Left lobe of liver (tissue), 2 donors: ENCODE results near the gene TCF4. TPM values are rescaled to one million over a fixed set of nuclear protein-coding genes. Genes with fewer than 3 reads are reported as not detected.
A peak's percentile ranks its signal among the peaks of the same experiment; 100 is the strongest.

Experiments used
- ATAC-seq: fragments of 200-7000 bp; cut with Tn5 transposase; one replicate; pipeline ENCODE4 v1.9.1; 2020; ENCODE audit warnings: mild to moderate bottlenecking, moderate library complexity
- DNase-seq: peaks from one replicate; pipeline ENCODE4 v3.0.0-alpha.2; 2020; ENCODE audit warnings: low spot score
- total RNA-seq: library from RNA; stranded (reverse); gene quantifications from one replicate; pipeline ENCODE4 v1.2.1, GENCODE V29; 2021
- donor health status: DM: no; HTN: no; CAD: no; lungs with moderate emphysema.
- donor health status: DM: no; HTN: yes; CAD: no.

Gene TCF4
- total RNA-seq, 1 donor from 2014 or later, result 8.7 TPM

DNA sequence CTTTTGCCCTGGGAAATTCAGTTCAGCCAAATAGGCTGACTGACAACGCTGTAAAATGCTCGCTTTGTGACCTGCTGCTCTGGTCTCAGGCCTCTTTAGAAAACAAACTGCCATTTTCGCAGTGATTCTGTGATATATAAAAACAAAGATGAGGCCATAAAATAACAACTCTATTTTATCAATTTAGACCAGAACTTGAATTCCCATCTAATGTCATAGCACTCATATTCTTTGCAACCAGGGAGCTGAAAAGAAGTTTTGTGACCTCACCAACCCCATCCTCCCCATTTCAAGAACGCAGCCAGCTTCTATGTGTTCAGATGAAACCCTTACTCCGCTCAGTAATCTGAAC is 40.3 kb downstream of the TCF4 start:
- ATAC-seq (no peak), DNase-seq (no peak)

DNA sequence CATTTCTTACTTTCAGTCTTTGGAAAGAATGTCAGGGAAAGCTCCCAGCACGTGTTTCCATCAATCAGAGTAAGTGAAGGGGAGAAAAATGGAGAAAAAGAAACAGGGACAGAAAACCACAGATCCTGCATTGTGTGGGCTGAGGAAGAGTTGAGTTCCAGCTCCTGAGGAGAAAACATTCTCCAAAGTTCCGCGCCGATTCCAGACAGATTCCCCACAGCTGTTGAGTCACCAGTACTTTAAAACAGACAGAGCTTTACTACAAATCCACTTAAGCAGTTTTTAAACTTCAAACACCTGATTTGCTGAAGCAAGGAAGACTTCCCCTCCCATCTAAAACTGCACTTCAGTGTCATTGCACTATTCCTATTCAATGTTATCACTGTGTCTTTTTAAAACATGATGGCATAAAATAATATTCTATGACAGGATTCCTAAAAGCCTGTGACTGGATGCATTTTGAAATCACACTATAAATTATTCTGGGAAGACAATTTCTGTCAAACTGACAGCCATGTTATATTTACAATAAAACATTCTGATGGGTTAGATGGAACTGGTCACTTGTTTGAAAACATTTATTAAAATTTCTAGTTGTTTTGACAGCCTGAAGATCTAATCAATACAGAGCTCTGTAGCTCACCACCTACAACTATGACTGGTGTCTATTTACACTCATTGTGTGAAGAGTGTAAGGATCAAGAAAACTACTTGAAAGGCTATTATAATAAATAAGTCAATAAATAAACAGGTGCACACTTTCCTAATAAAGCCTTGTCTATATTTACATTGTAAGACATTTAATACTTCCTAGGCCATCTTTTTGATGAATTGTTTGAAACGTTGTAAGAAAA is 40.9 kb downstream of the TCF4 start:
- DNase-seq (no peak), ATAC-seq (no peak)

DNA sequence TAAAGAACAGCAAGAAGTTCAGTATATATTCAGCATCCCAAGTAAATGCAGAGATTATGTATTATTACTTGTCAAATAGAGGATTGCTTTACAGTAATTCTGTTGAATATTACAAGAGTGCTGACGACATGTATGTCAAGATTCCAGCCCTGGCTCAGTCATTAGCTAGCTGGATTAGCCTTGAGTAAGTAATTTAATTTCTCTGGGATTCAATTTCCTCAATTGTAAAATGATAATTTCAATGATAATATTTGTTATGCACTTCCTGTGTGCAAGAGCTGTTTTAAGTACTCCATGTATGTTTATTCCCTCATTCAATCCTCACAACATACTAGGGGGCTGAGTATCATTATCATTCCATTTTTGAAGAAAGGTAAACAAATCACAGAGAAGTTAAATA is 44.0 kb downstream of the TCF4 start:
- ATAC-seq, result no peak
- DNase-seq, result no peak

GRCh38 chr18:55543130-55543704 is 44.8 kb downstream of the TCF4 start:
- no peak for ATAC-seq
- no peak for DNase-seq

GRCh38 chr18:55541571-55541970 is 46.4 kb downstream of the TCF4 start:
- no peak for ATAC-seq
- no peak for DNase-seq

GRCh38 chr18:55539240-55539639 is 48.8 kb downstream of the TCF4 start:
- no peak for DNase-seq
- ATAC-seq, result no peak

DNA sequence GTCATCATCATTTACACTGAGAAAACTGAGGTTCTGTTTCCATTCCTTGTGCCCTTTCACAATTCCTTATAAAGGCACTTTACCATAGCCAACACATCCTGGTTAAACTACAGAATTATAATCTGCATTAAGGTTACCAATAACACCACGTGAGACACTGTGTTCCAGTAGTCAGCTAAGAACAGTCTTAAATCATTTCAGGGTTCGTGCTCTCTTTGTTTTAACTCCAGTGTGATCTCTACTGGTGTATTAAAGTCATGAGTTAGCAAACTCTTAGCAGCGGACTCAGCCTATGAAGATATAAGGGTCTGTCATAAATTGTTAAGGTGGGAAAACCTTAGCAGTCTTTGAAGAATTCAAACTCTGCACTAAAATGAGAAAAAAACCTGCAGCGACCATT is 53.0 kb downstream of the TCF4 start:
- no peak for ATAC-seq
- DNase-seq, result no peak

GRCh38 chr18:55534547-55534946 is 53.4 kb downstream of the TCF4 start:
- ATAC-seq (no peak), DNase-seq (no peak)

DNA sequence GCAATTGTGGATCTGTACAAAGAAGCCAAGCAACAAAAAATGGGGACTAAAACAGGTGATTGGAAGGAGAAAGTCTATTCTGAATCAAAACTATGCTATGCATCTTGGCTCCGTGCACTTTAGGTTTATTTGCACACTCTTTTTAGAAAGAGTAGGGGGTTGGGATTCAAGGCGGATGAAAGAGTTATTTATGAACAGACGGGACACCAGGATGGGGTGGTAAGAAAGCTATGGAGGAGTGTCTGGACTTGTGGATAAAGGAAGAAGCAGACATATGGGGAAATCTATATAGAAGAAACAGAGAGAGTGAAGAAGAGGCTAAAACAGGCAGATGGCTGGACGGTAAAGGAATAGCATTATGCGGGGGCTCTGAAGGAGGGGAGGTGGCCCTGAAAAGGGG is 57.8 kb downstream of the TCF4 start:
- no peak for DNase-seq
- no peak for ATAC-seq

- no peak for DNase-seq
- ATAC-seq, result no peak
These were observed 58.4 kb downstream of the TCF4 start for GRCh38 chr18:55529581-55529980.

DNA sequence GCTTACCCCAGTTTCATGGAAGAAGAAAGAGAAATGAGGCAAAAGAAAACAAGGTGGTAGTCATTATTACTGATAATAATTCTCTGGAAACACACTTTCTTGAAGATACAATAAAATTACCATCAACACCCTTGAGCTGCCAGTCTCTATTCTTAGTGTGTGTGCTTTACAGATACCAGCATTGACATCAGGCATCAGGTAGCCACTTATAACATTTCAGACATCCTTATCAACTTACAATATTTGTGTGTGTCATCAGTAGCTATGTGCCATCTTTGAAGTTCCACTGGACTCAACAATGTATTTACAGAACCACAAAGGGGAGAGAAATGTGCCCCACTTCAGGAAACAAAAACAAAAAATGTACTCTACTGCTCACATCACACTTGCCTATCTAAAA is 62.1 kb downstream of the TCF4 start:
- ATAC-seq, result no peak
- DNase-seq, result no peak

DNA sequence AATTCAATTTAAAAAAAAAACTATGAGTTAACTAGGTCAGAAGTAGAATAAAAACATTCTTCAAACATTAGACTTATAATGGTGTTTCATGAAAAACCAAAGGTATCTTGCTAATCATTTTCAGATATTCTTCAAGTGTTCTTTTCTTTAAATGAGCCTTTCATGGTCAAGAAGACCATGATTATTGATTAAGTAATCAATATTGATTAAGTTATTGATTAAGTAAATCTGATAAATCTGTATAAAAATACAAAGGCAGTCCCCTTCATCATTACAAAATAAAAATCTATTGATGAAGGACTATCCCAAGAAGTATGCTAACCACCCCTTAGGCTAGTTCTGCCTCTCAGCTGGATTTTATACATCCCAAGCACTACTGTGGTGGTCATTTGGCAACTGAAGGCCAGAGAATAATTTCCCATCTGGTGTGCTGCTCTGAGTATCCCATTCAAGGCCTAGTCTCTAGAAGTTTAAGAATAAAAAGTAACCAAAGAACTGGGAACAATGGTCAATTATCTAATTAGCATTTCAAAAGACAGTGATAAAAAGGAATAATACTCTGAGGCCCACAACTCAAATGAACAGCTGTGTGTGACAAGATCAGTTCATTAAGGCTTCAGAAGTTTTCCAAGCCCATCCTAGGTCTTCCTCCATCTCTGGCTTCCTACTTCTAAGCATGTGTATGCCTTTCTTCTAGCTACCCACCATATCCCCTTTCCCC is 63.5 kb downstream of the TCF4 start:
- no peak for ATAC-seq

GRCh38 chr18:55523001-55523400 is 65.0 kb downstream of the TCF4 start:
- ATAC-seq, result no peak

More for the DNA sequence above, 63.5 kb downstream of the TCF4 start:
- DNase-seq, result no peak

DNA sequence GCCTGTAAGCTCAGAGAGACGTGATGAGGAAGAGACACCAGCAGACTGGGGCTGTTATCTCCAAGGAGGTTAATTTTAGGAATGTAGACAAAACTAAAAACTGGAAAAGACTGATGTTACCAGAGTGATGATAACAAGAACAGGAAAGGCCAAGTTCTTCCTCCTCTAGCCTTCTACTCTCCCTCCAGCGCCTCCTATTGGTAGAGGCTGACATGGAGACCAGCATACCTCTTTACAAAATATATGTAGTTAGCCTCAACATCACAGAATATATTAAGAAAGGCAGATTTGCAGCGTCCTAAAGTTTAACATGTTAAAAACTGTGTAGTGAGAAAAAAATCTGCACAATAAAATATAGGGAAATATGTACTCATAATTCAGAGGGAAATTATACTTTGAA is 66.0 kb downstream of the TCF4 start:
- DNase-seq, result no peak
- ATAC-seq, result no peak

More at GRCh38 chr18:55523001-55523400, 65.0 kb downstream of the TCF4 start:
- DNase-seq, result no peak

DNA sequence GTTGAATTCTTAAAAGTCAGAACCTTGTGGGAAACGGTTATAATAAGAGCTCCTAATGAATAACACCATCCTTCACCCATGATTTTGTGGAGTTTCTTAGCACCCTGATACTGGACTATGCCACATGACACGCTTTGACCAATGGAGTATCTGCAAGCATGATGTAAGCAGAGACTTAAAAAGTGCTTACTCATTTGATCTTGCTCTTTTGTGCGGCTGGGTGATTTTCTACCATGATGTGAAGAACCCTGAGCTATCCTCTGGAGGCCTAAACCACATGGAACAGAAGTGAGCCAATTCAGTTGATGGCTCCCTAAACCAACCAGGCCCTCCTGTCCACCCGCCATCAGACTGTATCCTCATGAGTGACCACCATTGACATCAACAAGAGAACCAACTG is 70.9 kb downstream of the TCF4 start:
- DNase-seq (no peak), ATAC-seq (no peak)

- ATAC-seq (no peak), DNase-seq (no peak)
These were observed 71.9 kb downstream of the TCF4 start for GRCh38 chr18:55515941-55516710.

DNA sequence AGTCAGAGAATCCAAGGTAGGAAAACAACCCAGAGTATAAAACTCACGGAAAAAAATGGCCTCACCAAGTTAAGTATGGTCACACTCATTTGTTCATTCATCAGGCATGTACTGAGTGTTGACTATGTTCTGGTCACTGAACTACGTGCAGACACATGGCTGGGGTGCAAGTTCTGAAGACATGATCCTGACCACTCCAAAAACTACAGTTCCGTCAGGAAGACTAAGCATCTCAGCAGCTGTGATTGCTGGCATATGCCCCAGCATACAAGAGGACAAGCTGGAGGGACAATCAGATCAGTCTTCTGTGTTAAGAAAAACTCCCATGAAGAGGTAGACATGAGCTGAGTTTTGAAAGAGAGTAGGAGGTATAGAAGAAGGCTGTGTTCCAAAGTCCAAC is 72.8 kb downstream of the TCF4 start:
- no peak for ATAC-seq

GRCh38 chr18:55513161-55513560 is 74.8 kb downstream of the TCF4 start:
- DNase-seq (no peak), ATAC-seq (no peak)

More for the DNA sequence above, 72.8 kb downstream of the TCF4 start:
- DNase-seq, result no peak

DNA sequence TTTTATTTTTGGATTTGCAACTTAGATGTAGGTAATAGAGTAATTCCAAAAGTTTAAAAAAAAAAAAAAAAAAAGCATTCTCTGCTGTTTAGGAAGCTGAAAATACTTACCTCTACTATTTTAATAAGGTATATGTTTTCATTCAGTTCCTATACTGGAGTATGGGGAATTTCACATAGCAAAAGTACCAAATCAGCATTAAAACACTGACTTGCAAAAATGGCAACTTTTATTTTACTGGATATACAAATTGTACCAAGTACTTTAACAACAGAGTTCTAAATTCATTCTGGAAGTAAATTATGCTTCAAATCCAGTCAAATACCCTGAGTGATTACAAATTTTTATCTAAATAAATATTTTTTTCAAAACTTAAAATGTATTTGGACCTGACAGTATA is 76.7 kb downstream of the TCF4 start:
- DNase-seq, result no peak
- ATAC-seq, result no peak

DNA sequence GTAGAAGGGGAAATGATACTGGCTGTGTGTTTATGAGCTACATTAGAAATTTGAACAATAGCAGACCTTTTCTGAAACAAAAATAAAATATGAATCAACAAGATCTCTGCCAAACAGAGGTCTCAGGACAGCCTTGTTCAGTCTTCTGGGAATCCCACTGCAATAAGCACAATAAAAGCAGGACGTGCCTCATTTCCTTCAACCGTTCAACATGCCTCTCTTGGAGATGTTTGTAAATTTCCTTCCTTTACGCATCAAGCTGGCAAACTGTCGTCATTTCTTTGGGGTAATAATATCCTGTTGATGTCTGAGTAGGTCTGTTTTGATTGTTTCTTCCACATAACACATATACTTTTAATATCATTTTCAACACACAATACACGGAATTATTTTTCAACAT is 77.2 kb downstream of the TCF4 start:
- ATAC-seq (peak; percentile 70), DNase-seq (no peak)

- DNase-seq (no peak), ATAC-seq (no peak)
These were observed 78.2 kb downstream of the TCF4 start for GRCh38 chr18:55509631-55510324.
